ENCODE measurements around the gene ZBTB24. TPM values are rescaled to one million over a fixed set of nuclear protein-coding genes. Genes with fewer than 3 reads are reported as not detected.

ZBTB24 gene
- total RNA-seq, 1 experiment from 2014 or later = 16.7 TPM

- Histone ChIP-seq H3K27ac (peak overlapping the region; percentile 83), H3K27me3 (replicated peaks) (no peaks in the 10 kb centered on the region), H3K4me1 (replicated peaks) (peaks cover 38% of the 10 kb centered on the region), H3K9me3 (replicated peaks) (no peaks in the 10 kb centered on the region), H3K4me3 (no peak overlapping the region), H3K36me3 (no peaks in the 10 kb centered on the region)
- no peak for DNase-seq (ENCODE audit: low read depth in 1 of 2, low spot score in 2 of 2)
Measured at GRCh38 chr6:109511832-109512231, 28.8 kb upstream of the ZBTB24 start.

GRCh38 chr6:109510358-109510757, 27.3 kb upstream of the ZBTB24 start:
- Histone ChIP-seq H3K27me3 (replicated peaks) (no peaks in the 10 kb centered on the region), H3K27ac (no peak overlapping the region), H3K4me1 (replicated peaks) (peaks cover 38% of the 10 kb centered on the region), H3K9me3 (replicated peaks) (no peaks in the 10 kb centered on the region), H3K36me3 (no peaks in the 10 kb centered on the region), H3K4me3 (no peak overlapping the region)
- DNase-seq (ENCODE audit: low read depth in 1 of 2, low spot score in 2 of 2) = no peak

GRCh38 chr6:109508166-109508860, 25.3 kb upstream of the ZBTB24 start:
- no peak overlapping the region for H3K4me3 ChIP-seq
- H3K4me1 ChIP-seq (replicated peaks) = peaks cover 25% of the 10 kb centered on the region
- H3K27me3 ChIP-seq (replicated peaks) = no peaks in the 10 kb centered on the region; the same call in 1 of the 2 replicates
- H3K27ac ChIP-seq = no peak overlapping the region
- H3K9me3 ChIP-seq (replicated peaks) = no peaks in the 10 kb centered on the region
- no peaks in the 10 kb centered on the region for H3K36me3 ChIP-seq
- no peak for DNase-seq (ENCODE audit: low read depth in 1 of 2, low spot score in 2 of 2)

GRCh38 chr6:109507490-109508072, 24.6 kb upstream of the ZBTB24 start:
- Histone ChIP-seq H3K27me3 (replicated peaks) (no peaks in the 10 kb centered on the region; the same call in 1 of the 2 replicates), H3K4me3 (no peak overlapping the region), H3K9me3 (replicated peaks) (no peaks in the 10 kb centered on the region), H3K36me3 (no peaks in the 10 kb centered on the region), H3K27ac (no peak overlapping the region), H3K4me1 (replicated peaks) (peaks cover 20% of the 10 kb centered on the region)
- no peak for DNase-seq (ENCODE audit: low read depth in 1 of 2, low spot score in 2 of 2)

GRCh38 chr6:109506841-109507240, 23.8 kb upstream of the ZBTB24 start:
- H3K27ac ChIP-seq = no peak overlapping the region
- H3K4me3 ChIP-seq = no peak overlapping the region
- no peak for DNase-seq (ENCODE audit: low read depth in 1 of 2, low spot score in 2 of 2)
- H3K27me3 ChIP-seq (replicated peaks) = no peaks in the 10 kb centered on the region; the same call in 1 of the 2 replicates
- no peaks in the 10 kb centered on the region for H3K36me3 ChIP-seq
- H3K4me1 ChIP-seq (replicated peaks) = peaks cover 20% of the 10 kb centered on the region
- H3K9me3 ChIP-seq (replicated peaks) = no peaks in the 10 kb centered on the region

GRCh38 chr6:109506314-109506713, 23.3 kb upstream of the ZBTB24 start:
- H3K9me3 ChIP-seq (replicated peaks) = no peaks in the 10 kb centered on the region
- H3K36me3 ChIP-seq = no peaks in the 10 kb centered on the region

GRCh38 chr6:109503327-109504224, 20.6 kb upstream of the ZBTB24 start:
- peak in 1 of 2 experiments; percentile 53 for DNase-seq (ENCODE audit: low read depth in 1 of 2, low spot score in 2 of 2)

More at GRCh38 chr6:109506314-109506713, 23.3 kb upstream of the ZBTB24 start:
- Histone ChIP-seq H3K27me3 (replicated peaks) (no peaks in the 10 kb centered on the region; the same call in 1 of the 2 replicates), H3K27ac (no peak overlapping the region), H3K4me3 (no peak overlapping the region), H3K4me1 (replicated peaks) (peaks cover 20% of the 10 kb centered on the region)
- no peak for DNase-seq (ENCODE audit: low read depth in 1 of 2, low spot score in 2 of 2)

GRCh38 chr6:109498936-109499335, 15.9 kb upstream of the ZBTB24 start:
- H3K9me3 ChIP-seq (replicated peaks) = no peaks in the 10 kb centered on the region
- no peak overlapping the region for H3K27ac ChIP-seq
- H3K27me3 ChIP-seq (replicated peaks) = no peaks in the 10 kb centered on the region
- no peak for DNase-seq (ENCODE audit: low read depth in 1 of 2, low spot score in 2 of 2)
- H3K4me3 ChIP-seq = no peak overlapping the region
- H3K36me3 ChIP-seq = no peaks in the 10 kb centered on the region
- peaks cover 41% of the 10 kb centered on the region for H3K4me1 ChIP-seq (replicated peaks)

More at GRCh38 chr6:109503327-109504224, 20.6 kb upstream of the ZBTB24 start:
- no peak overlapping the region for H3K4me3 ChIP-seq
- no peak overlapping the region for H3K27ac ChIP-seq
- H3K27me3 ChIP-seq (replicated peaks) = no peaks in the 10 kb centered on the region; the same call in 1 of the 2 replicates
- peaks cover 32% of the 10 kb centered on the region for H3K4me1 ChIP-seq (replicated peaks)
- H3K36me3 ChIP-seq = no peaks in the 10 kb centered on the region
- no peaks in the 10 kb centered on the region for H3K9me3 ChIP-seq (replicated peaks)

GRCh38 chr6:109498052-109498451, 15.0 kb upstream of the ZBTB24 start:
- DNase-seq (ENCODE audit: low read depth in 1 of 2, low spot score in 2 of 2) = no peak

GRCh38 chr6:109496036-109496772, 13.2 kb upstream of the ZBTB24 start:
- no peak overlapping the region for H3K27ac ChIP-seq
- DNase-seq (ENCODE audit: low read depth in 1 of 2, low spot score in 2 of 2) = no peak
- no peaks in the 10 kb centered on the region for H3K9me3 ChIP-seq (replicated peaks)
- H3K36me3 ChIP-seq = no peaks in the 10 kb centered on the region
- H3K4me1 ChIP-seq (replicated peaks) = peaks cover 26% of the 10 kb centered on the region
- H3K27me3 ChIP-seq (replicated peaks) = no peaks in the 10 kb centered on the region
- H3K4me3 ChIP-seq = no peak overlapping the region

More at GRCh38 chr6:109498052-109498451, 15.0 kb upstream of the ZBTB24 start:
- Histone ChIP-seq H3K4me3 (no peak overlapping the region), H3K36me3 (no peaks in the 10 kb centered on the region), H3K9me3 (replicated peaks) (no peaks in the 10 kb centered on the region), H3K4me1 (replicated peaks) (peaks cover 34% of the 10 kb centered on the region), H3K27me3 (replicated peaks) (no peaks in the 10 kb centered on the region), H3K27ac (no peak overlapping the region)

- no peak overlapping the region for H3K4me3 ChIP-seq
- no peak for DNase-seq (ENCODE audit: low read depth in 1 of 2, low spot score in 2 of 2)
- H3K9me3 ChIP-seq (replicated peaks) = no peaks in the 10 kb centered on the region
- H3K36me3 ChIP-seq = no peaks in the 10 kb centered on the region
- H3K27ac ChIP-seq = no peak overlapping the region
- H3K27me3 ChIP-seq (replicated peaks) = no peaks in the 10 kb centered on the region
- H3K4me1 ChIP-seq (replicated peaks) = peaks cover 15% of the 10 kb centered on the region
Measured at GRCh38 chr6:109493865-109494264, 10.8 kb upstream of the ZBTB24 start.

- Histone ChIP-seq H3K9me3 (replicated peaks) (no peaks in the 10 kb centered on the region), H3K27me3 (replicated peaks) (no peaks in the 10 kb centered on the region), H3K4me1 (replicated peaks) (peaks cover 8% of the 10 kb centered on the region), H3K27ac (no peak overlapping the region), H3K36me3 (no peaks in the 10 kb centered on the region), H3K4me3 (no peak overlapping the region)
- no peak for DNase-seq (ENCODE audit: low read depth in 1 of 2, low spot score in 2 of 2)
Measured at GRCh38 chr6:109491207-109491938, 8.4 kb upstream of the ZBTB24 start.

GRCh38 chr6:109490713-109491112, 7.7 kb upstream of the ZBTB24 start:
- H3K9me3 ChIP-seq (replicated peaks) = no peaks in the 10 kb centered on the region
- H3K27ac ChIP-seq = no peak overlapping the region
- no peak overlapping the region for H3K4me3 ChIP-seq
- H3K36me3 ChIP-seq = no peaks in the 10 kb centered on the region
- 0 out of 2 replicates have a peak, but pooled peaks cover 4% of the 10 kb centered on the region for H3K4me1 ChIP-seq (replicated peaks)
- no peaks in the 10 kb centered on the region for H3K27me3 ChIP-seq (replicated peaks)
- DNase-seq (ENCODE audit: low read depth in 1 of 2, low spot score in 2 of 2) = no peak

All from SJSA1 (cell line).